HG03039 (cell line): ENCODE measurements around the gene LSS.
"Not testable (repeated sequence)": the region's sequence is repeated elsewhere in the genome, so short reads cannot be mapped to it uniquely, and the experiment has no call there.

Experiments used
- ATAC-seq: cut with Tn5 transposase; IDR thresholded peaks from one replicate; pipeline ENCODE4 v1.9.1; 2021; ENCODE audit warnings: mild to moderate bottlenecking, moderate library complexity; ENCODE audit not compliant: unreplicated experiment

Gene LSS

GRCh38 chr21:46171996-46172862 is 56.3 kb downstream of the LSS start:
- ATAC-seq = no peak

- ATAC-seq = no peak
Measured at GRCh38 chr21:46171585-46171984, 57.0 kb downstream of the LSS start.

GRCh38 chr21:46170436-46171193 is 58.0 kb downstream of the LSS start:
- ATAC-seq = not testable (repeated sequence)

- no peak for ATAC-seq
Measured at GRCh38 chr21:46168659-46169386, 59.8 kb downstream of the LSS start.

- no peak for ATAC-seq
Measured at GRCh38 chr21:46168238-46168637, 60.3 kb downstream of the LSS start.

- no peak for ATAC-seq
Measured at GRCh38 chr21:46165098-46165497, 63.5 kb downstream of the LSS start.

- no peak for ATAC-seq
Measured at GRCh38 chr21:46163380-46163779, 65.2 kb downstream of the LSS start.

GRCh38 chr21:46161633-46162592 is 66.7 kb downstream of the LSS start:
- no peak for ATAC-seq

- no peak for ATAC-seq
Measured at GRCh38 chr21:46160907-46161632, 67.5 kb downstream of the LSS start.

GRCh38 chr21:46160657-46160906 is 68.0 kb downstream of the LSS start:
- no peak for ATAC-seq

GRCh38 chr21:46159841-46160656 is 68.5 kb downstream of the LSS start:
- no peak for ATAC-seq

- ATAC-seq = no peak
Measured at GRCh38 chr21:46159390-46159789, 69.2 kb downstream of the LSS start.

GRCh38 chr21:46158666-46159300 is 69.8 kb downstream of the LSS start:
- ATAC-seq = no peak

GRCh38 chr21:46157987-46158451 is 70.6 kb downstream of the LSS start:
- no peak for ATAC-seq

GRCh38 chr21:46157396-46157986 is 71.1 kb downstream of the LSS start:
- no peak for ATAC-seq

- ATAC-seq = no peak
Measured at GRCh38 chr21:46156678-46157077, 71.9 kb downstream of the LSS start.

GRCh38 chr21:46156378-46156645 is 72.3 kb downstream of the LSS start:
- no peak for ATAC-seq
